GM12801 (cell line): Measurements from ENCODE around the gene GLB1L3.

Source experiments
- TF ChIP-seq, protein P1 (sequence below): IDR thresholded peaks from one replicate; pipeline ENCODE4 v1.5.1; 2011; ENCODE audit warnings: control low read depth; ENCODE audit not compliant: insufficient read length; ENCODE audit errors: extremely low read depth

GLB1L3 gene

DNA sequence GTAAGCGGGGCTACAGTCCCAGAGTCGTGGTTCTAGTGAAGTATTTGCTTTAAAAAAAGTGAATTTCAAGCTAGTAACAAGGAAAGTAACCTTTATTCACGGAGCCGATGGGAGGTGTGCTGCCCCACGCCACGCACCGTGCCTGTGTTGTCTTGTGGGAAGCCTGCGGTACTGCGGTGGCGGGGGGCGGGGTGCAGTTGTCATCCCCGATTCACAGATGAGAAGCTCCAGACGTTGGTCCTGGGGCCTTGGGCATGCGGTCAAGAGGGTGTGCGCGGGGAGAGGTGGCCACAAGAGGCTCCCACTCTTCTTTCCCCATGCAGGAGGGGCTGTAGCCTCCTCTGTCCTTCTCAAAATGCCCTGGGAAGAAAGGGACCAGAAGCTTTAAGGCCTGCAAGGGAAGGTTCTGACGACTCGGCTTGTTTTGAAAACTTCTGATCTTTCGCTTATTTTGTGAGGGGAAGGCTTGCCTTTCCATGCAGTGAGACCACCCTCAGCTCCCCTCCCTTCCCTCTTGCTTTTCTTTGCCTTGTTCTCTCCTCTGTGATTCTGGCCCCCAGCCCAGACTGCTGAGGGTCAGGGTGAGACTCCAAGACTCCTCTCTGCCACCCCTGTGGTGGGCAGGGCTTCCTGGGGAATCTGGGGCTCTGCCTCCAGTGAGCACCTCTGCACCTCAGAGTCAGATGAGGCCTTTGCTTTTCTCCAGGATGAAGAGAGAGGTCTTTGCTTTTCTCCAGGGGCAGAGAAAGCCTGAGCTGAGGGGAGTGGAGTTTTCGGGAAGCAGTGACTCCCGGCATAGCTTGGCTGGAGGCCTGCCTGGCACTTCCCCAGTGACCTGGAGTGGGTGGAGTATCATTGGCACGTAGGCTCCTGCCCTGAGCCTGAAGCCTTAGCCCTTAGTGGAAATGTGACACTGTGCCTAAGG lies 6.2 kb downstream of the GLB1L3 start:
- TF ChIP-seq, protein P1, sequence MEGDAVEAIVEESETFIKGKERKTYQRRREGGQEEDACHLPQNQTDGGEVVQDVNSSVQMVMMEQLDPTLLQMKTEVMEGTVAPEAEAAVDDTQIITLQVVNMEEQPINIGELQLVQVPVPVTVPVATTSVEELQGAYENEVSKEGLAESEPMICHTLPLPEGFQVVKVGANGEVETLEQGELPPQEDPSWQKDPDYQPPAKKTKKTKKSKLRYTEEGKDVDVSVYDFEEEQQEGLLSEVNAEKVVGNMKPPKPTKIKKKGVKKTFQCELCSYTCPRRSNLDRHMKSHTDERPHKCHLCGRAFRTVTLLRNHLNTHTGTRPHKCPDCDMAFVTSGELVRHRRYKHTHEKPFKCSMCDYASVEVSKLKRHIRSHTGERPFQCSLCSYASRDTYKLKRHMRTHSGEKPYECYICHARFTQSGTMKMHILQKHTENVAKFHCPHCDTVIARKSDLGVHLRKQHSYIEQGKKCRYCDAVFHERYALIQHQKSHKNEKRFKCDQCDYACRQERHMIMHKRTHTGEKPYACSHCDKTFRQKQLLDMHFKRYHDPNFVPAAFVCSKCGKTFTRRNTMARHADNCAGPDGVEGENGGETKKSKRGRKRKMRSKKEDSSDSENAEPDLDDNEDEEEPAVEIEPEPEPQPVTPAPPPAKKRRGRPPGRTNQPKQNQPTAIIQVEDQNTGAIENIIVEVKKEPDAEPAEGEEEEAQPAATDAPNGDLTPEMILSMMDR = no peak

DNA sequence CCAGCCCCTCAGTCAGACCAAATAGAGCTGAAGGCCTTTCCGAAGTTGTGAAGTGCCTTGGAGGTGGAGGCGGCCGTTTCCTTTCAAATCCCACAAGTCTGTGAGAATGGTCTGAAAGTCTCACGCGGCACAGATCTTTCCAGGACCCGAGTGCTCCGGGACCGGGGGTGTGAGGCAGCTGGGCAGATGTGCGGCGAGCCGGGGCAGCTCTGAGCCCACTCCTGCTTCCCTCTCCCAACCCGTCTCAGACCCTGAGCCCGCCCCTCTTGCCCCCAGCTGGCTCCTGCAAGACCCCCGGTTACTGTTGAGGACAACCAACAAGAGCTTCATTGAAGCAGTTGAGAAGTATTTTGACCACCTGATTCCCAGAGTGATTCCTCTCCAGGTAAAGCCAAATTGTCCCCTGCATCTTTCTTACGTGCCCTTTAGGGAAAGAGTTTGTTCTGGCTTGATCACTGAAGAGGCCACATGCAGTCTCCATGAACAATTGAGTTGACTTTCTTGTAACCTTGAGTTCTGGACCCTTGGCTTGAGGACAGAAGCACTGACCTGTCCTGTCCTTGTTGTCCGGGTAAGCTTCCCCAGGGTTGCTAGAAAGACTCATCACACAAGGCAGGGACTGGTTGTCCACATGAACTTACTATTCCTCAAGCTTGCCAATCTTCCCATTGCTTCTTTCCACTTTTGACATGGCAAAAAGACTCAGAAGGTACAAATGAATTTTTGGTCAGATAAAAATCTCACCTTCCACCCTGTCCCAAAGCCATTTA lies 7.5 kb downstream of the GLB1L3 start:
- TF ChIP-seq, protein P1 = no peak

DNA sequence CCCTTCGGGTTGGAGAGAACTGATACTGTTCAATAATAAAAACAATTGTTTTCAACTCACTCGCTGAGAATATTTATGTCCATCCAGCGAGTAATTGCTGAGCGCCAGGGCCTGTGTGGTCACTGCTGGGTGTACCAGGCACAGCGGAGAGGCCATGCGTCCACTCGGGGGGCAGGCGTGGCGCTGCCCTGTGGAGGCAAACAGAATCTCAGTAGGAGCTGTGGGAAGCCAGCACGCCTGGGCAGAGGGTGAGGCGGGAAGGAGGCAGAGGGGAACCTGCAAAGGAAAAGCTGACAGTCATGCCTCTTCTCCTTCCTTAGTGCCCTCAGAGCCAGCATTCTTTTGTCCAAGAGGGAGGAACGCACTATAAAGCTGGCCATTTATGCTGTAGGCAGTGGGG lies 11.4 kb downstream of the GLB1L3 start:
- TF ChIP-seq, protein P1 = no peak

DNA sequence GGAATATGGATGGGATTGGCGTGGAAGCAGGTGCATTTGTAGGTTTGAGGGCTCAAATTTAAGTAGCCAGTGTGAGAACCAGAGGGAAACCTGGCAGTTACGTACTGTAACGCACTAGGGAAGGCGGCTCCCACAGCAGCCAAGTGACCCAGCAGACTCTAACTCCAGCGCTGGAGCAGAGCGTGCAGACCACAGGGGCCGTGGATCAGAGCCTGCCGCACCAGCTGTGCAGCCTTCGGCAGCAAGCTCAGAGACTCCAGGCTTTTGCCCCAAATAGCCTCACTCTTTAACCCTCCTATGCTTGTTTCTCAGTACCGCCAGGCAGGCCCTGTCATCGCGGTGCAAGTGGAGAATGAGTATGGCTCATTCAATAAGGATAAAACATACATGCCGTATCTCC lies 12.3 kb downstream of the GLB1L3 start:
- TF ChIP-seq, protein P1 = no peak

DNA sequence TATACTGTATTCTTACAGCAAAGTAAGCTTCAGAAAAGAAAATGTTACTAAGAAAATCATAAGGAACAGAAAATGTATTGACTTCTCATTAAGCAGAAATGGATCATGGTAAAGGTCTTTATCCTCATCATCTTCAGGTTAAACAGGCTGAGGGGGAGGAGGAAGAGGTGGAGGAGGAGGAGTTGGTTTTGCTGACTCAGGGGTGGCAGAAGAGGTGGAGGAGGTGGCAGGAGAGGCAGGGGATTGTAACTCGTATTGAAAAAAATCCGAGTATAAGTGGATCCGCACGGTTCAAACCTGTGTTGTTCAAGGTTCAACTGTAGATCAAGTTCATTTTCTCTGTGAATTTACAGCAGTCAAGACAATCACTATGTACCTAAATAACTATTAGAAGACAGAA lies 13.0 kb downstream of the GLB1L3 start:
- TF ChIP-seq, protein P1 = no peak

DNA sequence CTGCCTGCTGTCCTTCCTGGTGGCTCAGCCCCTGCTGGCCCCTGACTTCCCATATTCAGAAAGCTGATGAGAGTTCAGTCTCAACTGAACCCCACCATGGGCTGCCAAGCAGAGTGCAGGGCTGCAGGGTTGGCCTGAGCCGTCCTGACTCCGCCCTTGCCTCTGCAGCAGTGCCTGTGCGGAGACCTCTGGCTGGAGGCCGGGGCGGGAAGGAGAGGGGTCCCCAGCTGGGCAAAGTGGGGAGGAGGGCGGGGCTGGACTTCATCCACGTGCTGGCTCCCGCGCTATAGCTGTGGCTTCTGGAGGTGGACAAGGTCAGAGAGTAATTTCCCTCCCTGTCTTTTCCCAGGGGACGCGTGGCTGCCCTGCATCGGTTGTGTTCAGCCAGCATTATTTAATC lies 13.6 kb downstream of the GLB1L3 start:
- TF ChIP-seq, protein P1 = no peak

DNA sequence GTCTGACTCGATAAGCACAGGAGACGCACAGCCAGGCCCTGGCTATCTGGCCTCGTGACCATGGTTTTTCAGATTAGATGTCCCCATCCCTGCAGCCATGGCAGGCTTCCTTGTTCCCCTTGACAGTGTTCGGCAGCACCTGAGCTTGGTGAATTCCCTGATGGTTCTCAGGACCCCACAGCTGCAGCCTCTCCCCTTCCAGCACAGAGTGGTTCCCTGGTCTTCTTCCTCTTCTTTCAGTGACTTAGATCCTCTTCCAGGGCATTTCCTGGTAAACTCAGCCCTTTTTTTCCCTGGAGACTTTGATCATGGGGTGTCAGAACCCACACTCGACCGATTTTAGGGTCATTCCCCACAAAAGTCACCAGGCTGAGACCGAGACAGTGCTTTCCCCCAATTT lies 14.5 kb downstream of the GLB1L3 start:
- TF ChIP-seq, protein P1 = no peak
